Measurements from ENCODE around the gene DPP7. TPM values are rescaled to one million over a fixed set of nuclear protein-coding genes. Genes with fewer than 3 reads are reported as not detected.

The DPP7 gene
- polyA plus RNA-seq, 3 donors, result 24.0 to 29.6 (median 27.7) TPM

Other genes starting within 250 kb of the DPP7 start
- 100 to 1,000 TPM; 342 to 449 (median 388) TPM for gene EDF1, start 248.4 kb downstream of the DPP7 start, polyA plus RNA-seq (ENCODE audit: insufficient read length in 3 of 3)
- 10 to 100 TPM; 15.3 to 17.4 (median 16.4) TPM for gene TRAF2, start 228.2 kb downstream of the DPP7 start, polyA plus RNA-seq (ENCODE audit: insufficient read length in 3 of 3)
- 10 to 100 TPM; 48.7 to 65.9 (median 64.8) TPM for gene FBXW5, start 170.0 kb downstream of the DPP7 start, polyA plus RNA-seq (ENCODE audit: insufficient read length in 3 of 3)
- gene C8G, start 169.5 kb downstream of the DPP7 start, polyA plus RNA-seq (ENCODE audit: insufficient read length in 3 of 3), result 1 to 10 TPM in 2 of 3 donors, under 1 TPM in 1; 0.83 to 1.3 (median 1.2) TPM
- 10 to 100 TPM; 23.7 to 39.5 (median 37.3) TPM for gene LCN12, start 162.5 kb downstream of the DPP7 start, polyA plus RNA-seq (ENCODE audit: insufficient read length in 3 of 3)
- gene PTGDS, start 137.2 kb downstream of the DPP7 start, polyA plus RNA-seq (ENCODE audit: insufficient read length in 3 of 3), result 10 to 100 TPM; 52.6 to 87.9 (median 87.8) TPM
- under 1 TPM; 0.18 to 0.38 (median 0.36) TPM for gene LCNL1, start 131.7 kb downstream of the DPP7 start, polyA plus RNA-seq (ENCODE audit: insufficient read length in 3 of 3)
- gene PAXX, start 122.3 kb downstream of the DPP7 start, polyA plus RNA-seq (ENCODE audit: insufficient read length in 3 of 3), result 10 to 100 TPM; 33.4 to 40.8 (median 40.4) TPM
- gene CLIC3, start 118.2 kb downstream of the DPP7 start, polyA plus RNA-seq (ENCODE audit: insufficient read length in 3 of 3), result under 1 TPM; 0.29 to 0.57 (median 0.47) TPM
- 10 to 100 TPM; 56.6 to 68.7 (median 63.6) TPM for gene ABCA2, start 86.5 kb downstream of the DPP7 start, polyA plus RNA-seq (ENCODE audit: insufficient read length in 3 of 3)
- gene FUT7, start 82.6 kb downstream of the DPP7 start, polyA plus RNA-seq (ENCODE audit: insufficient read length in 3 of 3), result under 1 TPM in 1 of 3 donors, not detected in 2; 0.18 TPM
- gene NPDC1, start 68.6 kb downstream of the DPP7 start, polyA plus RNA-seq (ENCODE audit: insufficient read length in 3 of 3), result 10 to 100 TPM; 28.3 to 38.5 (median 32.0) TPM
- 1 to 10 TPM; 5.5 to 7.4 (median 7.3) TPM for gene ENTPD2, start 60.7 kb downstream of the DPP7 start, polyA plus RNA-seq (ENCODE audit: insufficient read length in 3 of 3)
- 10 to 100 TPM in 1 of 3 donors, 1 to 10 TPM in 2; 8.0 to 10.4 (median 10.0) TPM for gene SAPCD2, start 44.2 kb downstream of the DPP7 start, polyA plus RNA-seq (ENCODE audit: insufficient read length in 3 of 3)
- 1 to 10 TPM; 5.4 to 8.6 (median 6.3) TPM for gene UAP1L1, start 37.2 kb downstream of the DPP7 start, polyA plus RNA-seq (ENCODE audit: insufficient read length in 3 of 3)
- 10 to 100 TPM; 56.7 to 71.5 (median 64.7) TPM for gene MAN1B1, start 27.7 kb downstream of the DPP7 start, polyA plus RNA-seq (ENCODE audit: insufficient read length in 3 of 3)
- under 1 TPM in 1 of 3 donors, not detected in 2; 0.36 TPM for gene GRIN1, start 24.4 kb upstream of the DPP7 start, polyA plus RNA-seq (ENCODE audit: insufficient read length in 3 of 3)
- gene LRRC26, start 55.3 kb upstream of the DPP7 start, polyA plus RNA-seq (ENCODE audit: insufficient read length in 3 of 3), result under 1 TPM in 1 of 3 donors, not detected in 2; 0.34 TPM
- not detected for gene TMEM210, start 57.3 kb upstream of the DPP7 start, polyA plus RNA-seq (ENCODE audit: insufficient read length in 3 of 3)
- 10 to 100 TPM; 46.2 to 55.9 (median 51.3) TPM for gene ANAPC2, start 73.8 kb upstream of the DPP7 start, polyA plus RNA-seq (ENCODE audit: insufficient read length in 3 of 3)
- gene SSNA1, start 73.9 kb upstream of the DPP7 start, polyA plus RNA-seq (ENCODE audit: insufficient read length in 3 of 3), result 10 to 100 TPM; 55.4 to 69.1 (median 65.3) TPM
- 10 to 100 TPM; 14.6 to 23.2 (median 22.0) TPM for gene TPRN, start 86.0 kb upstream of the DPP7 start, polyA plus RNA-seq (ENCODE audit: insufficient read length in 3 of 3)
- gene TMEM203, start 90.9 kb upstream of the DPP7 start, polyA plus RNA-seq (ENCODE audit: insufficient read length in 3 of 3), result 10 to 100 TPM; 41.9 to 47.5 (median 44.7) TPM
- gene NDOR1, start 91.0 kb upstream of the DPP7 start, polyA plus RNA-seq (ENCODE audit: insufficient read length in 3 of 3), result 10 to 100 TPM; 13.3 to 18.9 (median 17.2) TPM
- gene RNF208, start 107.5 kb upstream of the DPP7 start, polyA plus RNA-seq (ENCODE audit: insufficient read length in 3 of 3), result 10 to 100 TPM; 12.8 to 13.8 (median 13.2) TPM
- gene CYSRT1, start 110.4 kb upstream of the DPP7 start, polyA plus RNA-seq (ENCODE audit: insufficient read length in 3 of 3), result 10 to 100 TPM; 10.9 to 17.0 (median 16.3) TPM
- 10 to 100 TPM; 10.1 to 15.2 (median 13.8) TPM for gene RNF224, start 112.8 kb upstream of the DPP7 start, polyA plus RNA-seq (ENCODE audit: insufficient read length in 3 of 3)
- gene SLC34A3, start 116.2 kb upstream of the DPP7 start, polyA plus RNA-seq (ENCODE audit: insufficient read length in 3 of 3), result 10 to 100 TPM; 10.3 to 12.1 (median 11.4) TPM
- gene TUBB4B, start 126.6 kb upstream of the DPP7 start, polyA plus RNA-seq (ENCODE audit: insufficient read length in 3 of 3), result 100 to 1,000 TPM; 383 to 516 (median 420) TPM
- 1 to 10 TPM; 2.8 to 3.9 (median 3.9) TPM for gene STPG3, start 136.6 kb upstream of the DPP7 start, polyA plus RNA-seq (ENCODE audit: insufficient read length in 3 of 3)
- gene NELFB, start 140.6 kb upstream of the DPP7 start, polyA plus RNA-seq (ENCODE audit: insufficient read length in 3 of 3), result 10 to 100 TPM; 57.3 to 65.4 (median 61.7) TPM
- gene TOR4A, start 163.0 kb upstream of the DPP7 start, polyA plus RNA-seq (ENCODE audit: insufficient read length in 3 of 3), result 1 to 10 TPM; 5.8 to 8.1 (median 7.3) TPM
- 1 to 10 TPM; 7.4 to 9.7 (median 8.5) TPM for gene NRARP, start 187.5 kb upstream of the DPP7 start, polyA plus RNA-seq (ENCODE audit: insufficient read length in 3 of 3)